Hindlimb muscle (tissue), 1 donor: Measurements from ENCODE around the gene KRT33A. TPM values are rescaled to one million over a fixed set of nuclear protein-coding genes. Genes with fewer than 3 reads are reported as not detected.
"Not testable (repeated sequence)": the region's sequence is repeated elsewhere in the genome, so short reads cannot be mapped to it uniquely, and the experiment has no call there.

Experiments used
- DNase-seq: peaks from one replicate; pipeline ENCODE4 v3.0.0-alpha.2; 2013
- polyA plus RNA-seq: library from polyadenylated mRNA; unstranded; fragments of 120-200 nt; gene quantifications from one replicate; pipeline ENCODE4 v1.2.1, GENCODE V29; 2013; ENCODE audit not compliant: insufficient read length

KRT33A gene
- polyA plus RNA-seq, 1 donor, result not detected

DNA sequence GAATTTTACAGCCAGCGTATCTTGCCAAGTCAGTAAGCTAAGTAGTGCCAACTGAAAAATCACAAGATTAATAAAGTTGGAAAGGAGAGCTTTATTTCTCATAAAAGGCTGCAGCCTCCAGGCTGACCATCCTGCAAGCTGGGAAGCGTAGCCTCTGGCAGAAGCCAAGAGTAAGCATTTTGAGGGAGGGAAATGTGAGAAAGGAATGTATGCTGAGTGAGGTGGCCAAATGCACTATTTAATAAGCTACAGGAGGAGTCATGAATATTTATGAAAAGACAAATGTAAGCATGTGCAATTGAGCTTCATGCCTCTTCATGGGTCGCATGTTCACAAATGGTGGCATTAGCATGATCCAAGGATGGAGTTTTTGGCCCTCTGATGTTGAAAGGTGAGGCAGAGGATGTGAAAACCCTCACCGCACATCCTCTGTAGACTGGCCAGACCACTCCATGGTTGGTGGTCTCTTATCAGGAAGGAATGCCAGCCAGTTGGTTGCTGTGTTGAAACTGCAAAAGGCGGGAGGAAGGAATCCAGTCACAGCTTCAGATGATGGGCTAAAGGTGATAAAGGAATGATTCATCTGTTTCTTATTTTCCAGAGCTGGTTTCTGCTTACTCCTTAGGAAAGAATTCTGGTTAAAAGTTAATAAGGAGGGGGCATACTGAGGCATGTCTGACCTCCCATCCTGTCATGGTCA lies 9.8 kb upstream of the KRT33A start:
- no peak for DNase-seq

- DNase-seq, result no peak
Measured at GRCh38 chr17:41354536-41354935, 3.9 kb upstream of the KRT33A start.

- no peak for DNase-seq
Measured at GRCh38 chr17:41352597-41353366, 2.2 kb upstream of the KRT33A start.

DNA sequence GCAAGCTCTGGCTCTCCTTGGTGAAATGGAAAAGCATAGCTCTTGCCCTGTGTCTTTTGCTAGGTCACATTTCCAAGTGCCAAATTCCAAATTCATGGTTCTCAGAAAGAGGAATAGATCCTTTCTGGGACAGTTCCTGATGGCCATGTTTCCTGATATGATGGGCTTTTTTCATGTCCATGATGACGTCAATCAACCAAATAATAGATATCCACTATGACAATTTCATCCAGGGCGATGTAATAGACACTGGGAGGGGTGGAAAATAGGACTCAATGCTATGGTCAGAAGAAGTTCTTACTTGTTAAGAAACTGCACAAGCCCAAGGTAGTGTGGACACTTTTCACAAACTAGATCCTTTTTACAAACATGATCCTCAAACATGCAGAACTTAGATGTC lies 549 bp upstream of the KRT33A start:
- DNase-seq, result no peak

GRCh38 chr17:41347869-41348760 lies 2.5 kb downstream of the KRT33A start:
- no peak for DNase-seq

- not testable (repeated sequence) for DNase-seq
Measured at GRCh38 chr17:41346421-41346820, 4.2 kb downstream of the KRT33A start.

DNA sequence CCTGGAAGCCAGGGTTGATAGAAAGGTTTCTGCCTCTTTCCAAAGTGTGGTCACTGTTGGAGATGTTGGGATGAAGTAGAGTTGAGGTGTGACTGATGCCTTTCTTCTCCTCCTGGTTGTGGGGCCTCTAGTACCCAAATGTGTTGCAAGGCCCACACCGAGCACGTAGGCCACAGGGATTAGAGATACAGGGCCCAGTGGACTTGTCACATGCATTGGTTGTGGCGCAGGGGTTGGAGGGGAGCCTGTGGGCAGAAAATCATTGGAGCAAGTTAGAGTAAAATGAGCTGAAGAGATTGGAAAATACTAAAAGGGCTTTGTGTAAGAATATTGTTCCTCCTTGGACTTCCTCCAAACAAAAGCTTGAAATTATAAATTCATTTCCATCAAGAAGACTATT lies 4.6 kb downstream of the KRT33A start:
- DNase-seq, result no peak

DNA sequence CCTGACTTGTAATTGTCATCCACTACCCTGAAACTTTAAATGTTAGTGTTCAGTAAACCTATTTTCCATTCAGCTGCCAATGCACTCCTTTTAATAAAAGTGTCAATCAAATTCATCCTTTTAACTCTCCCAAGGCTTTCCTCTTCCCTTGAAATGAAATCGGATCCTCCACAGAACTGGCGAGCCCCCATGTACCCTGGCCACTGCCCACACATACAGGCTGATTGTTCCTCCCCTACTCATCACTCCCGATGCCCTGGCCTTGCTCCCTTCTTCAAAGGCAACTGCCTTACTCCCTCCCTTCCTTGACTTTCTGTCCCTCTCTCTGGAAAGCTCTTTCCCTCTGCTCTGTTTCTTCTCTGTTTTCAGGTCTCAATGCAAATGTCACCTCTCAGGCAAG lies 7.6 kb downstream of the KRT33A start:
- no peak for DNase-seq

GRCh38 chr17:41340934-41341861 lies 9.4 kb downstream of the KRT33A start:
- DNase-seq, result no peak

DNA sequence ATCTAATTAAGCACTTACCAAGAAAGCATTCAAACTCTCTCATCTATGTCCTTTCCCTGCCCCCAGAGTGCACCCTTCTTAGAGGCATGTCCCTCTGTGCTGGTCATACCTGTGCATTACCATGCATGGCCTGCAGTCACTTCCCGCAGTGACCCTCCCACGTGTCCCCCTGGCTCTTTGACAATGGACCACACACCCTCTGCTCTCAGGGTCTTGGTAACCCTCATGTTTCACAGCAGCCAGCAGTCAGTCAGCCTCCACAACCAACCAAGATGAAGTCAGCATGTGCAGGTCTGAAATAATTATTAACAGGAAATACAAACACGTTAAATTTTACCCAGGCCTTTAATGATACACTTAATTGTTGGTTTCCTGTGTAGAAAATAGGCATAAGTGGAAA lies 10.1 kb downstream of the KRT33A start:
- DNase-seq, result no peak

GRCh38 chr17:41339571-41340172 lies 11.0 kb downstream of the KRT33A start:
- DNase-seq, result no peak

DNA sequence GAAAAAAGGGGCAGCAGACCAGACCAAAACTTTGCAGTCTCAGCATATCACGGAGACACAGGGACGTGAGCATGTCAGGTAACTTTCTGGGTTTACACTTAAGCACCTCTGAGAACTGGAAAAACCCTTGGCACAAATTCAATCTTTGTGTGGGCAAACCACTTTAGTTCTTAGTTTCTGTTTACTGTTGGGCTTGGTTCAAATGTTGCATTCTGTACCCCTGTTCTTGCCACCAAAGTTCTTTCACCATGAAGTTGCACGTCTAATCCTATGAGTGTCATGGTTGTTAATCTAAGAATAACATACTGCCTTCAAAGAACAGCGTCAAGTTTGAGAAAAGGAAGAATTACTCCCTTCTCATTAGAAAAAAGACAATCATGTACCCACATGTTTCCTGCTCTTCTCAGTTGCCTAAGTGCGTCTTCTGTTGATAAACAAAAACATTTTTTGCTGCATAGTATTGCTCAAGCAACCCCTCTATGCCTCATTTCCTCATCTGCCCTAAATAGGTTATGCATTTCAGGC lies 11.6 kb downstream of the KRT33A start:
- DNase-seq, result no peak

GRCh38 chr17:41335747-41336146 lies 14.9 kb downstream of the KRT33A start:
- no peak for DNase-seq

- DNase-seq, result no peak
Measured at GRCh38 chr17:41334385-41335305, 16.0 kb downstream of the KRT33A start.

- DNase-seq, result no peak
Measured at GRCh38 chr17:41333836-41334235, 16.8 kb downstream of the KRT33A start.

DNA sequence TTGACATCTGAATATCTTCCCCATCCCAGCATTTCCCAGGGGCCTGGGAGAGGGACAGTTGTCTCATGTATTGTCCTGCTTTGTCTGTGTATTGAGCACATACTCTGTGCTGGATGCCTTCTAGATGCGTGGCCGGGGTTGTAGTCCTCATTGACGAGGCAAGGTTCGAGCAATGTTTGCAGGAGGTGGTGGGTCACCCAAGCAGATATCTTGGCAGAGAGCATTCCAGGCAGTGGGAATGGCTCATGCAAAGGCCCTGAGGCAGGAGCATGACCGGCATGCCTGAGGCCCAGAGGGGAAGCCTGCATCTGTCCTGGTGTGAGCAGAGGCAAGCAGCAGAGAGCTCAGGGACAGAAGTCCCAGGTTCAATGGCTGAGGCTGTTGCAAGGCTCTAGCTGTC lies 17.5 kb downstream of the KRT33A start:
- no peak for DNase-seq

DNA sequence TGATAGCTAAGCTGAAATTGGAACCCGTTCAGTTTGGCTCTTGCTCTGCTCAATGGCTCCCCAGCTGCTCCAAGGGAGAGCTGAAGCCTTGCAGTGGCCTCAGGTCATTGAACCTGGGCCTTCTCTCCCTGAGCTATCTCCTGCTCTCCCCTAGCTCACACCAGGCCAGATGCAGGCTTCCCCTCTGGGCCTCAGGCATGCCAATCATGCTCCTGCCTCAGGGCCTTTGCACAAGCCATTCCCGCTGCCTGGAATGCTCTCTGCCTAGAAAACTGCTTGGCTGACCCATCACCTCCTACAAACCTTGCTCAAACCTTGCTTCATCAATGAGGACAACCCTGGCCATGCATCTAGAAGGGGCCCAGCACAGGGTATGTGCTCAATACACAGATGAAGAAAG lies 18.4 kb downstream of the KRT33A start:
- DNase-seq, result no peak

GRCh38 chr17:41331606-41332005 lies 19.0 kb downstream of the KRT33A start:
- DNase-seq, result no peak

- no peak for DNase-seq
Measured at GRCh38 chr17:41329279-41329948, 21.2 kb downstream of the KRT33A start.

DNA sequence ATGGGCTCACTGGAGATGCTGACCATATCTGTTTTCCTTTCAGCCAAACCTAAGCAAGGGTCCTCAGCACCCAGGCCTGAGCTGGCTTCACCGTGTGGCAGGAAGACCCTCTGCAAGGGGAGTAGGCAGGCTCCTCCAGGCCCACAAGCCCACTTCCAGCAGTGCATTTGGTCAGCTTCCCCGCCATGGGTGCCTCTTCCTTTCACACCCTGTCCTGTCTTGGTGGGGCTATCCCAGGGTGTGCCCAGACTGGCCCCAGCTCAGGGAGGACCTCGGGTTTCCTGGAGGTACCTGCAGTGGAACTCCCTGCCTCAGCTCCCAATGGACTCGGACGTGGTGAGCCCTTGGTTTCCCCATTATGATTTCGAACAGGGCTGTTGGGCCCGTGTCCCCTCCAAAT lies 22.4 kb downstream of the KRT33A start:
- no peak for DNase-seq
